Measurements from ENCODE around the gene EXT2.

The EXT2 gene

DNA sequence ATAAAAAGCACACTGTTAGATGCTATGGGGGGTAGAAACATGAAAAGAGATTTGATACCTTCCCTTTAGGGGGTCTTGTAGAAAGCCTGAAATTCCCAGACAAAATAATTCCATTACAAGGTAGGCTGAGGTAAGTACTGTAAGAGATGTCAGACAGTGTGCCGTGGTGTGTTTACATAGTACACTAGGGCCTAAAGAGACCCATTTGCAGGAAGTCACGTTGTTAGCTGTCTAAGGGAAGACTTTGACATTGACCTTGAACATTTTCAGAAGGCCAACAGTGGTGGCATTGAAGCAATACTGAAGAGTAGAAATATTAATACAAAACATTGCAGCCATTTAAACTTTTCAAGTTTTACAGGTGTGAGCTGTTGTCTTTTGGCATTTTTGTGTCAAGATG is 30.8 kb downstream of the EXT2 start:
- Histone ChIP-seq H3K36me3 (ENCODE audit: control insufficient read depth, insufficient read depth, low read length) (peaks cover 43% of the 10 kb centered on the region), H3K27ac (ENCODE audit: insufficient read depth, low read length, poor library complexity, severe bottlenecking) (no peak overlapping the region), H3K9me3 (ENCODE audit: control insufficient read depth, low read length) (no peaks in the 10 kb centered on the region), H3K4me3 (ENCODE audit: insufficient read depth, low read depth, low read length, poor library complexity, severe bottlenecking) (no peak overlapping the region), H3K27me3 (replicated peaks; ENCODE audit: control insufficient read depth, insufficient read depth, low read length, poor library complexity, severe bottlenecking) (no peaks in the 10 kb centered on the region), H3K4me1 (ENCODE audit: control insufficient read depth, insufficient read depth, low read length, poor library complexity, severe bottlenecking) (no peaks in the 10 kb centered on the region)
- no peak for DNase-seq

DNA sequence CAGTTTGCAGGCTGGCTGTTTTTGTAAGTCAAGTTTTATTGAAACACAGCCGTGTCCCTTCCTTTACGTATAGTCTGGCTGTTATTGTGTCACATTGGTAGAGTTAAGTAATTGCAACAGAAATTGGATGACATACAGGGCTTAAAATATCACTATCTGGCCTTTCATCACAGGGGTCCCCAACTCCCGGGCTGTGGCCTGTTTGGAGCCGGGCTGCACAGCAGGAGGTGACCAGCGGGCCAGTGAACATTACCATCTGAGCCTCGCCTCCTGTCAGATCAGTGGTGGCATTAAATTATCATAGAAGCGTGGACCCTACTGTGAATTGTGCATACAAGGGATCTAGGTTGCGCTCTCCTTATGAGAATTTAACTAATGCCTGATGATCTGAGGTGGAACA is 31.7 kb downstream of the EXT2 start:
- H3K4me1 ChIP-seq (ENCODE audit: control insufficient read depth, insufficient read depth, low read length, poor library complexity, severe bottlenecking): no peaks in the 10 kb centered on the region
- no peaks in the 10 kb centered on the region for H3K27me3 ChIP-seq (replicated peaks; ENCODE audit: control insufficient read depth, insufficient read depth, low read length, poor library complexity, severe bottlenecking)
- peaks cover 45% of the 10 kb centered on the region for H3K36me3 ChIP-seq (ENCODE audit: control insufficient read depth, insufficient read depth, low read length)
- H3K27ac ChIP-seq (ENCODE audit: insufficient read depth, low read length, poor library complexity, severe bottlenecking): no peak overlapping the region
- no peak for DNase-seq
- no peaks in the 10 kb centered on the region for H3K9me3 ChIP-seq (ENCODE audit: control insufficient read depth, low read length)
- H3K4me3 ChIP-seq (ENCODE audit: insufficient read depth, low read depth, low read length, poor library complexity, severe bottlenecking): no peak overlapping the region

DNA sequence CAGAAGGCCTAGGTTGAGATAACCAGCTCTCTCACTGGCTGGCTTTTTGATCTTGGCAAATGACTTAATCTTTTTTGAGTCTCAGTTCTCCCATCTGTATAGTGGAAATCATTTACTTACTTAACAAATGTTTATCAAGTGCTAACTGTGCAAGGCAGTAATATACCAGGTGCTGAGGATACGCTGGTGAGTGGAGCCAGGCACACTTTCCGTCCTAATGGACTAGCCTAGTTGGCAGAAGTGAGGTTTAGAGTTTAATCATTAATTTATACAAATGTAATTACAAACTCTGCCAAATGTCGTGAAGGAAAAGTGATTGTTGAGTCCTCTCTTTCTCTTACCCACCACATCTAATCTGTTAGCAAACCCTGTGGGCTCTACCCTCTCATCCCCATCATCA is 33.3 kb downstream of the EXT2 start:
- no peak overlapping the region for H3K27ac ChIP-seq (ENCODE audit: insufficient read depth, low read length, poor library complexity, severe bottlenecking)
- H3K4me1 ChIP-seq (ENCODE audit: control insufficient read depth, insufficient read depth, low read length, poor library complexity, severe bottlenecking): no peaks in the 10 kb centered on the region
- no peaks in the 10 kb centered on the region for H3K9me3 ChIP-seq (ENCODE audit: control insufficient read depth, low read length)
- H3K36me3 ChIP-seq (ENCODE audit: control insufficient read depth, insufficient read depth, low read length): peaks cover 52% of the 10 kb centered on the region
- no peak overlapping the region for H3K4me3 ChIP-seq (ENCODE audit: insufficient read depth, low read depth, low read length, poor library complexity, severe bottlenecking)
- no peak for DNase-seq
- no peaks in the 10 kb centered on the region for H3K27me3 ChIP-seq (replicated peaks; ENCODE audit: control insufficient read depth, insufficient read depth, low read length, poor library complexity, severe bottlenecking)

DNA sequence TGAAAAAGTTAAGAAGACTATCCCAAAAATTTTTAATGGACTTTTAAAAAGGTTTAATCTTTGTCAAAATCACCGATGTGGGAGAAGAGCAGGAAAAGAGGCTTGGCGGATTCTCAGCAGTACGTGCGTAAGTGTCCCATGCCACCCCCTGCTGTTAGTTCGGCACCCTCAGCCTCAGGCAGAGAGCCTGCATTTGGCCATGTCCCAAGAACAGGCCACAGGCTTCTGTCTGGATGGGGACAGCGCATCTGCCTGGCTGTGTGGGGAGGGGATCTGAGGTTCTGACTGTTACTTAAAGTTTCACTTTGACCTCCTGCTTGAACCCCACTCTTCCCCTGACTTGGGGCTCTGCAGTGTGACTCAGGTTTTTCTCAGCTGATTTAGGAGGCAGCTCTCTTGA is 35.3 kb downstream of the EXT2 start:
- no peak for DNase-seq
- Histone ChIP-seq H3K4me1 (ENCODE audit: control insufficient read depth, insufficient read depth, low read length, poor library complexity, severe bottlenecking) (no peaks in the 10 kb centered on the region), H3K9me3 (ENCODE audit: control insufficient read depth, low read length) (no peaks in the 10 kb centered on the region)

DNA sequence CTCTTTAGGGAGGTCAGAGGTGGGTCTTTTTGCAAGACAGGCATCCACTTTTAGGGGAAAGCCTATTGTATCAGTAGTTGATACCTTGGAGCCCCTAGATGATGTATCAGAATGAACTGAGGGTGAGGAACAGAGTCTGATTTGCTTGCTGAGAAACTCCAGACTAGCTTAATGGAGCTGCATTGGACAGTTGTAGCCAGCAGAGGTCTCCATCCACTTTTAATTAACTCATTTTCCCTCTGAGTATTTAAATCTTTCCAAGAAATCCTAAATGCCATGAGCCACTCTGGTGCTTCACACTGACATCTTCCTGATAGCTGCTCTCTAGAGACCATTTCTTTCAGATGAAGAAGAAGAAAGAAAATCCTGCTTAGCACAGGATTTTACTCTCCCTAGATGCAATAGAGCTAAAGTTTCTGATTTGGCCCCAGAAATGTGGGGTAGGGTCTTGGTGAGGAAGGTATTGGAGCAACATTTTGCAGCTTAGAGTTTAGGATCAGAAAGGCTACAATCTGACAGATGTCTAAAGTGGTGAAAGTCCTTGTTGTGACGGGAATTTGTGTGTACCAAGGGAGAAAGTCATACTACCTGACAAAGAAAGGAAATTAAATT is 38.0 kb downstream of the EXT2 start:
- H3K27me3 ChIP-seq (replicated peaks; ENCODE audit: control insufficient read depth, insufficient read depth, low read length, poor library complexity, severe bottlenecking): no peaks in the 10 kb centered on the region
- H3K4me3 ChIP-seq (ENCODE audit: insufficient read depth, low read depth, low read length, poor library complexity, severe bottlenecking): no peak overlapping the region
- H3K27ac ChIP-seq (ENCODE audit: insufficient read depth, low read length, poor library complexity, severe bottlenecking): no peak overlapping the region
- H3K36me3 ChIP-seq (ENCODE audit: control insufficient read depth, insufficient read depth, low read length): peaks cover 24% of the 10 kb centered on the region
- H3K9me3 ChIP-seq (ENCODE audit: control insufficient read depth, low read length): no peaks in the 10 kb centered on the region
- H3K4me1 ChIP-seq (ENCODE audit: control insufficient read depth, insufficient read depth, low read length, poor library complexity, severe bottlenecking): no peaks in the 10 kb centered on the region
- DNase-seq: no peak

More for the DNA sequence above, 35.3 kb downstream of the EXT2 start:
- Histone ChIP-seq H3K27ac (ENCODE audit: insufficient read depth, low read length, poor library complexity, severe bottlenecking) (no peak overlapping the region), H3K36me3 (ENCODE audit: control insufficient read depth, insufficient read depth, low read length) (peaks cover 43% of the 10 kb centered on the region), H3K4me3 (ENCODE audit: insufficient read depth, low read depth, low read length, poor library complexity, severe bottlenecking) (no peak overlapping the region), H3K27me3 (replicated peaks; ENCODE audit: control insufficient read depth, insufficient read depth, low read length, poor library complexity, severe bottlenecking) (no peaks in the 10 kb centered on the region)

DNA sequence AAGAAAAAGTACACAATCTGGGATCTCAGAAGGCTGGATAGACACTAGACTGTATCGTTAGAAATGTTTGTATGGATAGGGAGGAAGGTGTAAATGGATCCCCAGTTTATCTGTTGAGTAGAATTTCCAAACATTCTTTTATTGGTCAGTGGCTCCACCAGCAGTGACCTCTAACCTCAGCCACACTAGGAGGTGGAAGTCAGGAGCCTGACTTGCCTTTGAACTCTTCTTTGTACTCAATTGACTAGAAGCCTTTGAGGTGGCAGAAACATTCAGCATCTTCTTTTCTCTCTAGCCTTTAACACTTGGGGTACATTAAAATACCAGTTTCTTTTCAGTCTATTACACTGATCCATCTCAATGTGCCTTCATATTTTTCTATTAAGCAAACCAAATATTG is 39.1 kb downstream of the EXT2 start:
- DNase-seq: no peak
- Histone ChIP-seq H3K4me3 (ENCODE audit: insufficient read depth, low read depth, low read length, poor library complexity, severe bottlenecking) (no peak overlapping the region), H3K27me3 (replicated peaks; ENCODE audit: control insufficient read depth, insufficient read depth, low read length, poor library complexity, severe bottlenecking) (no peaks in the 10 kb centered on the region), H3K4me1 (ENCODE audit: control insufficient read depth, insufficient read depth, low read length, poor library complexity, severe bottlenecking) (no peaks in the 10 kb centered on the region), H3K27ac (ENCODE audit: insufficient read depth, low read length, poor library complexity, severe bottlenecking) (no peak overlapping the region), H3K36me3 (ENCODE audit: control insufficient read depth, insufficient read depth, low read length) (peaks cover 13% of the 10 kb centered on the region), H3K9me3 (ENCODE audit: control insufficient read depth, low read length) (no peaks in the 10 kb centered on the region)

DNA sequence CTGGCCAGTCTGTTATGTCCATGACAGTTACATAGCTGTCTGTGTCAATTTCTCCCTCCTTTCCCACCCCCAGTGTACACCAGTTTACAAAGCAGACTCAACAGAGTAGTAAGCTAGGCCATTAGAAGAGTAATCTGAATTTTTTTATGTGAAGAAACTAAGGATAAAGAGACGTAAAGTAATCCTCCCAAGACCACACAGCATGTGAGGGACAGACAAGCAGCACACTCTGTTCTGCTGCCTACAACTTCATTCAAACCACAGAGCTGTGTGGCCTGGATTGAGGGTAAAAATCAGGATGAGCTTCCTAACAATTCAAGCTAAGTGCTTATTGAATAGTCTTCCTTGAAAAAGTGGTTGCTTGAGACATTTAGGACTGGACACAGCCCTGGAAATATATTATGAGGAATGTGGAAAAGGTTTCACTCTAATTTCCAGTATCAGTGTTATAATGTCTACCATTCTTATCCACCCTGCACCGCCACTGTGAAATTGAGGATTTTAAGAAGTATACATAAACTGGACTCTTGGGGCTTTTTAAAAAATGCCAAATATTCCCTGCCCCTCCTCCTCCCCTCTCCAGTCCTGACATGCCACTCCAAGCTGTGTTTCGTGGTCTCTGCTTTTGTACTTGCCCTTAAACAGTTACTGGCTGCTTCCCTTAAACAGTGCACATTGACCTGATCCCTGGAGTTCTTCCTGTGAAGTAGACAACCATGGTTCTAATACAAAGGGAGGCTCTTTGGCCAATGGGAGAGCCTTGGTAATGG is 40.9 kb downstream of the EXT2 start:
- no peaks in the 10 kb centered on the region for H3K9me3 ChIP-seq (ENCODE audit: control insufficient read depth, low read length)
- H3K36me3 ChIP-seq (ENCODE audit: control insufficient read depth, insufficient read depth, low read length): peaks cover 12% of the 10 kb centered on the region
- no peak overlapping the region for H3K27ac ChIP-seq (ENCODE audit: insufficient read depth, low read length, poor library complexity, severe bottlenecking)
- H3K27me3 ChIP-seq (replicated peaks; ENCODE audit: control insufficient read depth, insufficient read depth, low read length, poor library complexity, severe bottlenecking): no peaks in the 10 kb centered on the region
- no peak overlapping the region for H3K4me3 ChIP-seq (ENCODE audit: insufficient read depth, low read depth, low read length, poor library complexity, severe bottlenecking)
- no peaks in the 10 kb centered on the region for H3K4me1 ChIP-seq (ENCODE audit: control insufficient read depth, insufficient read depth, low read length, poor library complexity, severe bottlenecking)
- no peak for DNase-seq

DNA sequence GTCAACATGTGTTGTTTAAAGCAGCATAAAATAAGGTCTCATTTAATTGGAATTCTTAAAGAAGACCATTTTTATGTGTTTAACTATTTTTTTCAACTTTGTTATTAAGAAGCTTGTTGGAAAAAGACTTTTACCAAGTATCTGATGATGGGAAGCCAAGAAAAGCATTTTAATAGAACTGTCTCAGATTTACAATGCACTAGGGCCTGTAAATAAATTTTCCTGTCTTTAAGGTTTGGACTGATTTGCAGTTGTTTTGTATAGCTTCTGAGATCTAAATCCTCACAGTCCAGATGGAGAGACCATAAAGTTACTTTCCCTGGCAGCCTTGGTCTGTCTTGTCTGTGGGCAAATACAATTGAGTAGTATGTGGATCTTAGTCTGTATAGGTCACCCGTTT is 41.6 kb downstream of the EXT2 start:
- Histone ChIP-seq H3K27me3 (replicated peaks; ENCODE audit: control insufficient read depth, insufficient read depth, low read length, poor library complexity, severe bottlenecking) (no peaks in the 10 kb centered on the region), H3K27ac (ENCODE audit: insufficient read depth, low read length, poor library complexity, severe bottlenecking) (no peak overlapping the region), H3K4me3 (ENCODE audit: insufficient read depth, low read depth, low read length, poor library complexity, severe bottlenecking) (no peak overlapping the region), H3K9me3 (ENCODE audit: control insufficient read depth, low read length) (no peaks in the 10 kb centered on the region), H3K4me1 (ENCODE audit: control insufficient read depth, insufficient read depth, low read length, poor library complexity, severe bottlenecking) (no peaks in the 10 kb centered on the region), H3K36me3 (ENCODE audit: control insufficient read depth, insufficient read depth, low read length) (peaks cover 11% of the 10 kb centered on the region)
- DNase-seq: no peak

DNA sequence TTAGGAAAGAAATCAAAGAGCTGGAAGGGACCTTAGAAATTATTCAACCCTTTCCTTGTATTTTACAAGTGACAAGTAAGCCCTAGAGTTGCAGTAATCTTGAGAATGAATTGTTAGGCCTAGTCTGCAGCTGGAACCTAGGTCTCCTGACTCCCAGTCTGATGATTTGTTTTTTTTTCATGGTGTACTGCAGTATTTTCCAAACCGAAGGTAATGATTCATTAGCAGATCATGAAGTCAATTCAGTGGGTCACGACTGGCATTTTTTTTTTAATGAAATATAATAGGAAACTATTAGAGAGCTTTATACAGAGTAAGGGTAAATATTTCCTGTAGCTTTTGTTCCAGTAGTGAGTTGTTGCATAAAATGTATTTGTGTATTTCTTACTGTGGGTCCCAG is 42.8 kb downstream of the EXT2 start:
- Histone ChIP-seq H3K4me3 (ENCODE audit: insufficient read depth, low read depth, low read length, poor library complexity, severe bottlenecking) (no peak overlapping the region), H3K9me3 (ENCODE audit: control insufficient read depth, low read length) (no peaks in the 10 kb centered on the region), H3K36me3 (ENCODE audit: control insufficient read depth, insufficient read depth, low read length) (peaks cover 7% of the 10 kb centered on the region), H3K4me1 (ENCODE audit: control insufficient read depth, insufficient read depth, low read length, poor library complexity, severe bottlenecking) (no peaks in the 10 kb centered on the region), H3K27me3 (replicated peaks; ENCODE audit: control insufficient read depth, insufficient read depth, low read length, poor library complexity, severe bottlenecking) (no peaks in the 10 kb centered on the region), H3K27ac (ENCODE audit: insufficient read depth, low read length, poor library complexity, severe bottlenecking) (no peak overlapping the region)
- no peak for DNase-seq

DNA sequence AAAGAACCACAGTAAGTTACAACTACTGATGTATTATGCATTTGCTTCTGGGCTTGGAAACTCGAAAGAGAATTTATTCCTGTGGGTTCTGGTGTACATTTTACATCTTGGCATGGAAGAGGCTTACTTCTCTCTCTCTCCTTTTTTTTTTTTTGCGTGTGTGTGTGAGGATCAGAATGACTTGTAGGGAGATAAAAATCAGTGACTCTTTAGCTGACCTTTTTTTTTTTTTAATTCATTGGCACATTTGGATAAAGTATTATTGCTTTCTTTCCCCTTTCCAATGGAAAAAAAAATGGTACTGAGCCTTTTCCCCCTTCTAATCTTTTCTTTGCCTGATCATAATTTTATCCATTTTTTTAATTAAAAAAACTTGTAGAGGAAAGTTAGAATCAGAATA is 43.5 kb downstream of the EXT2 start:
- Histone ChIP-seq H3K36me3 (ENCODE audit: control insufficient read depth, insufficient read depth, low read length) (peaks cover under 1% of the 10 kb centered on the region), H3K4me3 (ENCODE audit: insufficient read depth, low read depth, low read length, poor library complexity, severe bottlenecking) (no peak overlapping the region), H3K27me3 (replicated peaks; ENCODE audit: control insufficient read depth, insufficient read depth, low read length, poor library complexity, severe bottlenecking) (no peaks in the 10 kb centered on the region), H3K9me3 (ENCODE audit: control insufficient read depth, low read length) (no peaks in the 10 kb centered on the region), H3K4me1 (ENCODE audit: control insufficient read depth, insufficient read depth, low read length, poor library complexity, severe bottlenecking) (no peaks in the 10 kb centered on the region), H3K27ac (ENCODE audit: insufficient read depth, low read length, poor library complexity, severe bottlenecking) (no peak overlapping the region)
- no peak for DNase-seq
